Retinal pigment epithelial cell (primary cell): ENCODE data around the gene FBXO46.

Source experiments
- DNase-seq: peaks from one replicate; pipeline ENCODE4 v3.0.0-alpha.2; 2010; ENCODE audit warnings: low read depth
- H3K4me3 ChIP-seq: 2 replicates; pipeline ENCODE4 v1.5.1; 2011; ENCODE audit warnings: mild to moderate bottlenecking, low read length, control low read depth, moderate library complexity
- TF ChIP-seq, protein P1 (sequence below): conservative IDR thresholded peaks from 2 replicates; pipeline ENCODE4 v1.5.1; 2011; ENCODE audit warnings: low read depth, low read length, control low read depth, inconsistent platforms

FBXO46 gene

DNA sequence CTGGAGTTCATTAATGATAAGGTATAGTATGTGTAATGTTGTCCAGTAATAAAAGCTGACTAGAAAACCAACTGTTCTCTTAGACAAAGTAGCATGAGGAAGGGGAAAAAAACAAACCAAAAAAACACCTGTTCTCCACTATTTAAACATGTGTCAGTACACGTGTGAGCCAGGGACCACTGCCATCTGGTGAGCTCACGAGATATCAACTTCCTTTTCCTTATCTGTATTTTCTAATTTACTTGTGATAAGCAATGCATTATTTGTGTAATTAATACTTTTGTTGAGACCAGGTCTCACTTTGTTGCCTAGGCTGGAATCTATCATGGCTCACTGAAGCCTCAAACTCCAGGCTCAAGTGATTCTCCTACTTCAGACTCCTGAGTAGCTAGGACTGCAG, 42.7 kb upstream of the FBXO46 start:
- H3K4me3 ChIP-seq, result no peak overlapping the region
- DNase-seq, result no peak

DNA sequence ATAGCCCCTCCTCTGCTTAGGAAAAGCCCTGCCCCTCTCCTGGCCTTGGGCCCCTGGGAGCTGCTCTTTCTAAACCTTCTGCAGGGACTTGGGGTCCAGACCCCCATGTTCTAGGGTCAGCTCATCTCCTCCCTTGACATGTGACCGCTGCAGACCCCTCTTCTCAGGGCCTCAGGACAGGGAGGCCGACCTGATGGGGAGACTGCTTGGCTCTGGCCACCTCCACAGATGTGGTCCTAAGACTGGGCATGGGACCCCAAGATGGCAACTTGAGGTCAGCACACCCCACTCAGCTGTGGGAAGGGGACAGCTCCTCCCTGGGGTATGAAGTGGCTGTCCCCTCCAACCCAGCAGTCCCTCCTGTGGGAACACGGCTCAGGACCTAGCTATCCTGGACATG, 42.2 kb upstream of the FBXO46 start:
- TF ChIP-seq, protein P1, sequence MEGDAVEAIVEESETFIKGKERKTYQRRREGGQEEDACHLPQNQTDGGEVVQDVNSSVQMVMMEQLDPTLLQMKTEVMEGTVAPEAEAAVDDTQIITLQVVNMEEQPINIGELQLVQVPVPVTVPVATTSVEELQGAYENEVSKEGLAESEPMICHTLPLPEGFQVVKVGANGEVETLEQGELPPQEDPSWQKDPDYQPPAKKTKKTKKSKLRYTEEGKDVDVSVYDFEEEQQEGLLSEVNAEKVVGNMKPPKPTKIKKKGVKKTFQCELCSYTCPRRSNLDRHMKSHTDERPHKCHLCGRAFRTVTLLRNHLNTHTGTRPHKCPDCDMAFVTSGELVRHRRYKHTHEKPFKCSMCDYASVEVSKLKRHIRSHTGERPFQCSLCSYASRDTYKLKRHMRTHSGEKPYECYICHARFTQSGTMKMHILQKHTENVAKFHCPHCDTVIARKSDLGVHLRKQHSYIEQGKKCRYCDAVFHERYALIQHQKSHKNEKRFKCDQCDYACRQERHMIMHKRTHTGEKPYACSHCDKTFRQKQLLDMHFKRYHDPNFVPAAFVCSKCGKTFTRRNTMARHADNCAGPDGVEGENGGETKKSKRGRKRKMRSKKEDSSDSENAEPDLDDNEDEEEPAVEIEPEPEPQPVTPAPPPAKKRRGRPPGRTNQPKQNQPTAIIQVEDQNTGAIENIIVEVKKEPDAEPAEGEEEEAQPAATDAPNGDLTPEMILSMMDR, result no peak
- no peak overlapping the region for H3K4me3 ChIP-seq
- DNase-seq, result no peak

More for the DNA sequence above, 42.7 kb upstream of the FBXO46 start:
- TF ChIP-seq, protein P1, result no peak

DNA sequence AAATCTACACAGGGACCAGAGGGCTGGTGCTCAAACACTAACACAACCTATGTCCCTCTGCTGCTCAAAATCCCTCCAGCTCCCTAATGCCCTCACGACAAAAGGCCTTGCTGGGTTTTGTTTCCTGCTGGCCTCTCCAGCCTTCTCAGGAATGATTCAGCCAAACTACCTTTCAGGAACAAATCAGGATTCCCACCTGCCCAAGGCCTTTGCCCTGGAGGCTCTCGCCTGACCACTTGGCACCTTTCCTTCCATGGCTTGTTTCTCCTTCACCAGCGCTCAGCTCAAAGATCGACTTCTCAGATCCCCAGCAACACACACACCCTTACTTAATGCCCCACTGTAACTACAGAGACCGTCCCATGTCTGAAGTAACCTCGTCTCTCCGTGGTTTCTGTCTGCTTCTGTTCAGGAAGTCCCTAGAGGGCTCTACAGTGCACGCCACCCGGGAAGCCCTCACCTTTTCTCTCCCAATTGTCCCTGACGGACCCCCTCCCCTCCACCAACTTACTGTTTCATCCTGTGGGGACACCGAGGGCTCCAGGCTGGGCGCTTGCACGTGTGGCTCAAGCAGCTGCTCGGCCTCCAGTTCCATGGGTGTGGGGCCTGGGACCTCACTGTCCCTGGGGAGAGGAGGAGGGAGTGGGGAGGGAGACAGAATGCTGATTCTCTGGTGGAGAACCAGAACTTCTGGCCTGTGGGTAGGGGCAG, 41.6 kb upstream of the FBXO46 start:
- H3K4me3 ChIP-seq, result no peak overlapping the region
- TF ChIP-seq, protein P1, result no peak

DNA sequence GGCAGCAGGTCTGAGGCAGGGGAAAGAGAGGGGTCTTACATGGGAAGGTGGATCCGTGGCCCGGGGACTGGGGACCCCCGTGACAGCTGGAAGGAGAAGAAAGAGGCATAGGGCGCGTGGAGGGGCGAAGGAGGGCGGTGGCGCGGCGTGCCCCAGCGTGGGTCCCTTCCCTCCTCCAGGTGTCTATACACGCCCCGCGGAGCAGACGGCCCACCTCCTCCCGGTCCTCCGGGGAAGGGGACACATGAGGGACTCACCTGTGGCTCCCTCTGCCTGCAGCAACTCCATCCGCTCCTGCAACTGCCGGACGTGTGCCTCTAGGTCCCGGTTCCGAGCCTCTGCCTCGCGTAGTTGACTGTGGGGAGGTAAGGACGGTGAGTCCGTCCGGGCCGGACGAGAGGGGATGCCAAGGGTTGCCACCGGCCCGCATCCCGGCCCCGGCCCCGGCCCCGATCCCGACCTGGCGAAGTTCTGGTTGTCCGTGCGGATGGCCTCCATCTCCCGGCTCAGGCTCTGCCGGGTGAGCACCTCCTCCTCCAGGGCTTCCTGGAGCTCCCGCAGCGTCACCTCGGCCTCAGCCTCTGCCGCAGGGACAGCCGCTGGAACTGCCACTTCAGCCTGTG, 40.7 kb upstream of the FBXO46 start:
- TF ChIP-seq, protein P1, result no peak
- no peak for DNase-seq
- H3K4me3 ChIP-seq, result peak overlapping the region; percentile 32

More for the DNA sequence above, 41.6 kb upstream of the FBXO46 start:
- DNase-seq, result no peak

DNA sequence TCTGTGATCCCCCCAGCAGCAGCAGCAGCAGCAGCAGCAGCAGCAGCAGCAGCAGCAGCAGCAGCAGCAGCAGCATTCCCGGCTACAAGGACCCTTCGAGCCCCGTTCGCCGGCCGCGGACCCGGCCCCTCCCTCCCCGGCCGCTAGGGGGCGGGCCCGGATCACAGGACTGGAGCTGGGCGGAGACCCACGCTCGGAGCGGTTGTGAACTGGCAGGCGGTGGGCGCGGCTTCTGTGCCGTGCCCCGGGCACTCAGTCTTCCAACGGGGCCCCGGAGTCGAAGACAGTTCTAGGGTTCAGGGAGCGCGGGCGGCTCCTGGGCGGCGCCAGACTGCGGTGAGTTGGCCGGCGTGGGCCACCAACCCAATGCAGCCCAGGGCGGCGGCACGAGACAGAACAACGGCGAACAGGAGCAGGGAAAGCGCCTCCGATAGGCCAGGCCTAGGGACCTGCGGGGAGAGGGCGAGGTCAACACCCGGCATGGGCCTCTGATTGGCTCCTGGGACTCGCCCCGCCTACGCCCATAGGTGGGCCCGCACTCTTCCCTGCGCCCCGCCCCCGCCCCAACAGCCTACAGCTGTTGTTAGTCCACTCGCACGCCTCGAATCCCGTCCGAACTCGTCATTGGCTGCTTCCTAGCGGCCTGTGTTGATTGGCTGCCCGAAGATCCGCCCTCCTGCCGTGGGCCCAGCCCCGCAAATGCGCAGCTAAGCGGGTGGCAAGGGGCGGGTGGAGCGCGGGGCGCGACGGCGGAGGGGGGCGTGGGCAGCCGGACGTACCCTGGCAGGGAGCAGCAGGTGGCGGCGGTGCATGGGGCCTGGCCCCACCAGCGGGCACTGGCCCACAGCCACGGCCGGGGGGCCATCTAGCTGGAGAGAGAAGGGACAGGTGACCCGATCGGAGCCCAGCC, 39.8 kb upstream of the FBXO46 start:
- peak; percentile 93 for DNase-seq
- TF ChIP-seq, protein P1, result peak; percentile 75
- H3K4me3 ChIP-seq, result peak overlapping the region; percentile 52

DNA sequence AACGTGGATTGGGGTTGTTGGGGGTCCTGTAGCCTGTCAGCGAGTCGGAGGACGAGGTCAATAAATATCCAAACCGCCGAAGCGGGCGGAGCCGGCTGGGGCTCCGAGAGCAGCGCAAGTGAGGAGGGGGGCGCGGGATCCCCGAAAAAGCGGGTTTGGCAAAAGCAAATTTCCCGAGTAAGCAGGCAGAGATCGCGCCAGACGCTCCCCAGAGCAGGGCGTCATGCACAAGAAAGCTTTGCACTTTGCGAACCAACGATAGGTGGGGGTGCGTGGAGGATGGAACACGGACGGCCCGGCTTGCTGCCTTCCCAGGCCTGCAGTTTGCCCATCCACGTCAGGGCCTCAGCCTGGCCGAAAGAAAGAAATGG, 39.1 kb upstream of the FBXO46 start:
- TF ChIP-seq, protein P1, result no peak
- peak overlapping the region; percentile 52 for H3K4me3 ChIP-seq
- DNase-seq, result no peak
